ENCODE measurements around the gene ARL5A.

DNA sequence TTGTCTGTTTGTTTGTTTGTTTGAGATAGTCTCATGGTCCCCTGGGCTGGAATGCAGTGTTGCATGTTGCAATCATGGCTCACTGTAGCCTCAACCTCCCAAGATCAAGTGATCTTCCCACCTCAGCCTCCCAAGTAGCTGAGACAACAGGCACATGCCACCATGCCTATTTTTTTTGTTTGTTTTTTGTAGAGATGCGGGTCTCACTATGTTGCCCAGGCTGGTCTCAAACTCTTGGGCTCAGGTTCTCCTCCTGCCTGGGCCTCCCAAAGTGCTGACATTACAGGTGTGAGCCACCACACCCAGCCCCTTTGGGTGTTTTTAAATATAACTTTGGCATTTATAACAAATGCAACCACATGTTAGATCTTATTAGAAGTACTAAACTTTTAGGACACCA is 37.5 kb downstream of the ARL5A start:
- no peak for TF ChIP-seq CTCF (IDR thresholded peaks at IDR 0.05)
- TF ChIP-seq POLR2A (IDR thresholded peaks at IDR 0.05): no peak
- TF ChIP-seq POLR2AphosphoS5 (IDR thresholded peaks at IDR 0.05): no peak
- TF ChIP-seq EP300 (IDR thresholded peaks at IDR 0.05): no peak
